DLD1 (cell line): ENCODE results near the gene OR6C2.
"Not testable (repeated sequence)": the region's sequence is repeated elsewhere in the genome, so short reads cannot be mapped to it uniquely, and the experiment has no call there.

Experiments
- in situ Hi-C: cut with HindIII; loops from 2 replicates; pipeline ENCODE4 v1.10.0; 2017; ENCODE audit warnings: low sequenced_read_pairs

Gene OR6C2

GRCh38 chr12:55470088-55470829, 26.4 kb downstream of the OR6C2 start, which contains the start of gene OR6C70:
Gene OR6C70, minus strand, starts transcription at chr12:55470138. Its CDS starts 0 bp downstream, at chr12:55470138.
- in situ Hi-C loops: no loop called here

- in situ Hi-C loops: no loop called here
Measured at GRCh38 chr12:55472264-55472663, 28.4 kb downstream of the OR6C2 start.

GRCh38 chr12:55479136-55479535, 35.3 kb downstream of the OR6C2 start:
- in situ Hi-C loops: not testable (repeated sequence)

GRCh38 chr12:55484284-55484683, 40.4 kb downstream of the OR6C2 start:
- in situ Hi-C loops: not testable (repeated sequence)

- in situ Hi-C loops: no loop called here
Measured at GRCh38 chr12:55492078-55492477, 48.2 kb downstream of the OR6C2 start, which contains the start of gene OR6C68. Gene OR6C68, plus strand, starts transcription at chr12:55492378. Its CDS starts 0 bp downstream, at chr12:55492378.

GRCh38 chr12:55495490-55495889, 51.6 kb downstream of the OR6C2 start:
- in situ Hi-C loops: no loop called here

- in situ Hi-C loops: no loop called here
Measured at GRCh38 chr12:55499231-55499630, 55.4 kb downstream of the OR6C2 start.

- in situ Hi-C loops: no loop called here
Measured at GRCh38 chr12:55499810-55500252, 56.0 kb downstream of the OR6C2 start.

- in situ Hi-C loops: no loop called here
Measured at GRCh38 chr12:55501601-55502000, 57.7 kb downstream of the OR6C2 start.
